ENCODE data around the gene DMBX1. TPM values are rescaled to one million over a fixed set of nuclear protein-coding genes. Genes with fewer than 3 reads are reported as not detected.

The DMBX1 gene
- total and polyA plus RNA-seq, 9 of the 15 experiments (the other 6 are each of a cell fraction or from before 2014, with no cell fraction given) = 0.25 to 4.3 (median 1.0) TPM

DNA sequence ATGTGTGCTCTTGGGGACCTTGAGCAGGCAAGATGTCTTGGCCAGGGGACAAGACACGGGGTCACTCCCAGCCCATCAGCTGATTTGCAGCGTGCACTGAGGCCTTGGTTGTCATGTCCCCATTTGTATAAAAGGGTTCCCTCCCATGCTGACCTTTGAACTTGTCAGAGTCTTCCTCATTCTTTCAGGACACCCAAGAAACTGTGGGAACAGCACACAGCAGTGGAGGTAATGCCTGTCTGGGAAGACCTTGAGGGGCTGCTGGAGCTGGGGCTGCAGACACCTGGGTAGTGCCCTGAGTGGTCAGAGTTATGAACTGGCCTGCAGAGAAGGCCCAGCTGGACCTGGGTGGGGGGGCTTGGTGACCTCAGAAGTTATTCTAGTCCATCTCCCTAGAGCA, 49.2 kb upstream of the DMBX1 start:
- DNase-seq (ENCODE audit: extremely low read depth in 1 of 4, low spot score in 3 of 4) (no peak), ATAC-seq (no peak), FAIRE-seq (no peak)
- ChIA-PET CTCF (ENCODE audit: low intra/inter-chr PET ratio) (interaction anchor here (7.9 kb wide), 1 partner anchor 89 kb away, joined by 144 read pairs; no protein-coding TSS in a partner anchor), POLR2A (interaction anchor here (0.6 to 2.3 kb wide), 5 partner anchors 8 to 88 kb away, joined by 3 to 7 read pairs (median 5); no protein-coding TSS in a partner anchor)
- TF ChIP-seq SIX5 (IDR thresholded peaks at IDR 0.05; ENCODE audit: borderline replicate concordance in 1 of 2, insufficient read depth in 1 of 2, low read depth in 1 of 2, low read length in 2 of 2) = no peak
- TF ChIP-seq, protein P1, sequence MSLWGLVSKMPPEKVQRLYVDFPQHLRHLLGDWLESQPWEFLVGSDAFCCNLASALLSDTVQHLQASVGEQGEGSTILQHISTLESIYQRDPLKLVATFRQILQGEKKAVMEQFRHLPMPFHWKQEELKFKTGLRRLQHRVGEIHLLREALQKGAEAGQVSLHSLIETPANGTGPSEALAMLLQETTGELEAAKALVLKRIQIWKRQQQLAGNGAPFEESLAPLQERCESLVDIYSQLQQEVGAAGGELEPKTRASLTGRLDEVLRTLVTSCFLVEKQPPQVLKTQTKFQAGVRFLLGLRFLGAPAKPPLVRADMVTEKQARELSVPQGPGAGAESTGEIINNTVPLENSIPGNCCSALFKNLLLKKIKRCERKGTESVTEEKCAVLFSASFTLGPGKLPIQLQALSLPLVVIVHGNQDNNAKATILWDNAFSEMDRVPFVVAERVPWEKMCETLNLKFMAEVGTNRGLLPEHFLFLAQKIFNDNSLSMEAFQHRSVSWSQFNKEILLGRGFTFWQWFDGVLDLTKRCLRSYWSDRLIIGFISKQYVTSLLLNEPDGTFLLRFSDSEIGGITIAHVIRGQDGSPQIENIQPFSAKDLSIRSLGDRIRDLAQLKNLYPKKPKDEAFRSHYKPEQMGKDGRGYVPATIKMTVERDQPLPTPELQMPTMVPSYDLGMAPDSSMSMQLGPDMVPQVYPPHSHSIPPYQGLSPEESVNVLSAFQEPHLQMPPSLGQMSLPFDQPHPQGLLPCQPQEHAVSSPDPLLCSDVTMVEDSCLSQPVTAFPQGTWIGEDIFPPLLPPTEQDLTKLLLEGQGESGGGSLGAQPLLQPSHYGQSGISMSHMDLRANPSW (CRISPR knock-in tag; IDR thresholded peaks at IDR 0.05) = no peak
- no peak for TF ChIP-seq GATAD2B (IDR thresholded peaks at IDR 0.05; ENCODE audit: borderline replicate concordance)
- no peak for TF ChIP-seq SRSF7 (optimal IDR thresholded peaks at IDR 0.05; ENCODE audit: low read depth, low read length)
- no peak for TF ChIP-seq ILK (tag; IDR thresholded peaks at IDR 0.05; ENCODE audit: borderline replicate concordance, low read depth)
- TF ChIP-seq ZNF133 (CRISPR knock-in tag; IDR thresholded peaks at IDR 0.05) = no peak
- TF ChIP-seq ZNF79 (CRISPR knock-in tag; IDR thresholded peaks at IDR 0.05; ENCODE audit: low read depth) = no peak
- no peak for TF ChIP-seq ZBTB17 (CRISPR knock-in tag; IDR thresholded peaks at IDR 0.05)
- TF ChIP-seq CEBPG (CRISPR knock-in tag; IDR thresholded peaks at IDR 0.05) = no peak
- TF ChIP-seq CEBPG (tag; conservative IDR thresholded peaks at IDR 0.05 in 1 of 2, IDR thresholded peaks at IDR 0.05 in 1 of 2) = no peak
- TF ChIP-seq NR2C1 (IDR thresholded peaks at IDR 0.05) = peak; percentile 57
- TF ChIP-seq NR2C1 (tag; IDR thresholded peaks at IDR 0.05) = peak; percentile 56
- no peak for TF ChIP-seq NR2C2 (CRISPR knock-in tag; IDR thresholded peaks at IDR 0.05)
- peak; percentile 48; the same call in 1 of the 2 replicates for TF ChIP-seq NR2C2 (tag; IDR thresholded peaks at IDR 0.05)
- no peak for TF ChIP-seq RAD51 (IDR thresholded peaks at IDR 0.05; ENCODE audit: borderline replicate concordance, low read depth)
- TF ChIP-seq RBM14 (IDR thresholded peaks at IDR 0.05; ENCODE audit: borderline replicate concordance, insufficient read depth, low read depth, low read length) = no peak
- TF ChIP-seq GATA2 (CRISPR knock-in tag; IDR thresholded peaks at IDR 0.05) = no peak
- TF ChIP-seq TBP (optimal IDR thresholded peaks at IDR 0.05; ENCODE audit: low read depth, low read length) = no peak
- intact Hi-C loops (cut with micrococcal nuclease) (no loop called here), in situ Hi-C loops (cut with MboI) (no loop called here)
- Histone ChIP-seq H3K79me2 (ENCODE audit: control insufficient read depth, insufficient read depth, low read length) (no peaks in the 10 kb centered on the region), H3K4me3 (no peak overlapping the region), H3K36me3 (ENCODE audit: control insufficient read depth, insufficient read depth, low read length) (no peaks in the 10 kb centered on the region), H3K9me3 (replicated peaks; ENCODE audit: control insufficient read depth, insufficient read depth, low read depth, low read length) (no peaks in the 10 kb centered on the region), H3K4me2 (ENCODE audit: insufficient read depth, low read length) (no peak overlapping the region), H3K4me1 (replicated peaks in 1 of 2; ENCODE audit: control insufficient read depth in 2 of 2, insufficient read depth in 2 of 2, low read length in 2 of 2) (peaks cover 22 to 38% of the 10 kb centered on the region in 2 experiments), H3K9me1 (ENCODE audit: control insufficient read depth, insufficient read depth, low read length) (no peaks in the 10 kb centered on the region), H3K27me3 (ENCODE audit: control insufficient read depth in 2 of 2, insufficient read depth in 2 of 2, low read length in 2 of 2) (peaks cover 2 to 3% of the 10 kb centered on the region in 2 experiments; a peak in 2 of 5 replicates), H3K9ac (ENCODE audit: insufficient read depth in 1 of 2, low read depth in 2 of 2, low read length in 2 of 2) (peak overlapping the region in 1 of 2 experiments; percentile 3; a peak in 1 of 4 replicates), H4K20me1 (replicated peaks; ENCODE audit: control insufficient read depth, insufficient read depth, low read length) (0 out of 2 replicates have a peak, but pooled peaks cover 3% of the 10 kb centered on the region), H3K27ac (ENCODE audit: extremely low read depth, low read depth, low read length) (no peak overlapping the region), H2AFZ (ENCODE audit: low read depth, low read length) (no peak overlapping the region)
- no TSS peak for BruUV-seq (replicated peaks)
- 57% methylated on average over 2 of the region's 2 CpGs for WGBS (ENCODE audit: insufficient coverage, low coverage, missing lambda C conversion rate)
